ENCODE measurements around the gene LIPG.
A peak's percentile ranks its signal among the peaks of the same experiment; 100 is the strongest.
"Not testable (repeated sequence)": the region's sequence is repeated elsewhere in the genome, so short reads cannot be mapped to it uniquely, and the experiment has no call there.

Gene LIPG

DNA sequence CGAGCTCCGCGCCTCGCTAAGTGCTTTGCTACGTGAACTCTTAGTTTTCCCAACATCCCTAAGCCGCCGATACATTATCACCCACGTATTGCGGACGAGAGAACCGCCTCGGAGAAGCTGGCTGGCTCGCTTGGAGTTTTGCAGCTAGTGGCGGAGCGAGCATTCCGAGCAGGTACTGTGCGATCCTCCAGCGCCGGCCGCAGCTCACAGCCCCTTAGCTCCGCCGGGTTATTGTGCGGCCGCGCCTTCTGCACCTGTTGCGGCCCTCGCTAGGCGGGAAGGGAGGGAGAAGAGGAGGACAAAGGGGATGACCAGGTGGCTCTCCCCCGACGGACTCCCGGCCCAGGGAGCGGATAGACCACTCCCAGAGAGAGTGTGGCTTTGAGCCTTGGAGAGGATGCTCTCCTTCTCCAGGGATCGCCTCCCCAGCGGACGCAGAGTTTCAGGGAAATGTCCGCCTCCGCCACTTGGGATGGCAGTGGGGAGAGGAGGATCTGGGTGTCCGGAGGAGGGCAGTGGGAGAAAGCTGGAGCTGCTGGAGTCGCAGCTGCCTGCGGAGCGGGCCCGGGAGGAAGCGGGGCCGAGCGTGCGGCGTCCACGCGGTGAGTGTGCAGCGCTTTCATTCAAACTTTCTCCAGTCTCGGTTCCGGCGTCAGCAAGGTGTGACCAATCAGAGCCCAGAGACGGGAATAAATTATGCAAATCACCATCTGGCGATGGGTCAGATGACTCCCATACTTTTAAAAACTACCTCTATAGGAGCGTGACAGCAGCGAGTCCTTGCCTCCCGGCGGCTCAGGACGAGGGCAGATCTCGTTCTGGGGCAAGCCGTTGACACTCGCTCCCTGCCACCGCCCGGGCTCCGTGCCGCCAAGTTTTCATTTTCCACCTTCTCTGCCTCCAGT is at the start of gene LIPG:
LIPG (plus strand) TSS at position 769 of the 905 bp plus-strand sequence. CDS start 252 bp downstream, outside the sequence.
- DNase-seq: peak; percentile 61

GRCh38 chr18:49512876-49513275 is 49.0 kb upstream of the LIPG start:
- not testable (repeated sequence) for DNase-seq

- no peak for DNase-seq
Measured at GRCh38 chr18:49514577-49514976, 47.3 kb upstream of the LIPG start.

DNA sequence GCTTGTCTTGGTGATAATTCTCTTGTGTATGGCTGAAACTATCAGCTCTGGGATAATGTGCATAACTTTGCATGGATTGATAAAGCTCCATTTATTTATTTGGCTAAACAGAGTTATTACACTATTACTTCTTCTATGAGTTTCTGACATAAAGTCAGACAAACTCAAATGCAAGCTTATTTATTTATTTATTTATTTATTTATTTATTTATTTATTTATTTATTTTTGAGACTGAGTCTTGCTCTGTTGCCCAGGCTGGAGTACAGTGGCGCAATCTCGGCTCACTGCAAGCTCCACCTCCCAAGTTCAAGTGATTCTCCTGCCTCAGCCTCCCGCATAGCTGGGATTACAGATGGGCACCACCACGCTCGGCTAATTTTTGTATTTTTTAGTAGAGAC is 46.9 kb upstream of the LIPG start:
- not testable (repeated sequence) for DNase-seq

DNA sequence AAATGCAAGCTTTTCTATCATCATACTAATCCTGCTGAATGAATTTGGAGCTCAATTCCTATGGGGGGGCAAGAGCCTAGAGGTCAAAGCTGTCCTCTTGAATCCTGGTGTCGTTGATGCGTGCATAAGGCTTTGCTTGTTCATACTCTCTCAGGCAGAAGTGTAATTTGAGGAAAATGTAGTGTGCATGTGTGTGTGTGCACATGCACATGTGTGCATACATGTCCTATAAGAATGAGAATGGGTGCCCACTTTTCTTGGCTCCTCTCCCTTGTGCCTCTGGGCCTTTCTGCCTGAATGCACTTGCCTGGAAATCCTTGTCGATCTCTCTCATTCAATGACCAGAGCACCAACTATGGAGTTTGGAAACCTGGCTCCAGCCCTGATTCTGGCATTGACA is 46.3 kb upstream of the LIPG start:
- DNase-seq: no peak

DNA sequence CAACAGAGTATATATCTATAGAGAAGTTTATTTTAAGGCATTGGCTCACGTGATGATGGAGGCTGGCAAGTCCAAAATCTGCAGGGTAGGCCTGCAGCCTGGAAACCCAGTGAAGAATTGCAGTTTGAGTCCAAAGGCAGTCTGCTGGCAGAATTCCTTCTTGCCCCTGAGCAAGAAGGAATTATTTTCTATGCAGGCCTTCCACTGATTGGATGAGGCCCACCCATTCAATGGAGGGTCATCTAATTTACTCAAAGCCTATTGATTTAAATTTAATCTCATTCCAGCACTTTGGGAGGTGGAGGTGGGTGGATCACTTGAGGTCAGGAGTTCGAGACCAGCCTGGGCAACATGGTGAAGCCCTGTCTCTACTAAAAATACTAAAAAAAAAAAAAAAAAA is 44.4 kb upstream of the LIPG start:
- no peak for DNase-seq

DNA sequence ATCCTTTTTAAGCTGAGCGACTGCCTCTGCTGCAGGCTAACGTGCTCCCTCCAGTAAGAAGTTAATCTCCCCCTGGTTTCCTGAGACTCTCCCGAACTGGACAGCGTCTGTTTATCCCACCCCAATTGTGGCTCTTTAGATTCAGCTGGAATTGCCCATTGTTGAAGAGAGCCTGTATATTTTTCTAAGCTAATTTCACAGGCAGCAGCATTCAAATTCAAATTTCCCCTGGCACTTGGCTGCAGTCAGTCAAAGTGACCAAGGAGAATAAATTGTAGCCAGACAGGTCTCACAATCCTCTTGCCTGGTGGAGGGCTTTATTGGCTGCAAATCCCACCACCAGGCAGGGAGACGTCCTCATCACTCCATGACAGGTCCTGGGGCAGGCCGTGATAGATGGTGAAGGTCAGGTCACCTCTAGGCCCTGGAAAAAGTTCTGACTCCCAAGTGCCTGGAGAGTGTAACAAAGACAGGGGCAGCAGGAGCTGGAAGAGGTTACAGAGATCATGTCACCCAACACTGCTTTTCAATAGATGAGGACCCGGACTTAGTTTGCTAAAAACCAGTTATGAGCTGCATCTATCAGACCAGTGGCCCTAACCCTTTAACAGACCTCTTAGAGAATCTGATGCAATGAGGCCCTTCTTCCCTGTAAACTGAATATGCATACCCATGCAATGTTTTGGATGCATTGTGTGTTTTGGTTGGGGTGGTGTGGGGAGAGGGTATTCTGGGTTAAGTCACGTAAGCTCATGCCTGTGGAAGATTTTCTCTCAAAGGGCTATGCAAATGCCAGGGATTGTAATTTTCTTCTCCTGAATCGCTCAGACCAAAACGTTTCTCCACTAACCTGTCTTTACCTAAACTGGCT is 42.5 kb upstream of the LIPG start:
- DNase-seq: no peak

DNA sequence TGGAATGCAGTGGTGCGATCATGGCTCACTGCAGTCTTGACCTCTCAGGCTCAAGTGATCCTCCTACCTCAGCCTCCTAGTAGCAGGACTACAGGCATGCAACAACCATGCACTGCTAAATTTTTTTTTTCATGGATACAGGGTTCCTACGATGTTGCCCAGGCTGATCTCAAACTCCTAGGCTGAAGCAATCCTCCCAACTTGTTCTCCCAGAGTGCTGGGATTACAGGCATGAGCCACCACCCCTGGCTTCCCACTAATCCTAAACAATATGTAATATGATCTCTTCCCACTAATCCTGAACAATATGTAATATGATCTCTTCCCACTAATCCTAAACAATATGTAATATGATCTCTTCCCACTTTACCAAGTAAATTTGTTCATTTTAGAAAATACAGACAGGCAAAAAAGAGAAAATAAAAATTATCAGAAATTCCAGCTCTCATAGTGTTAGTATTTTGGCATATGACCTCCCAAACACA is 41.2 kb upstream of the LIPG start:
- no peak for DNase-seq

- DNase-seq: peak; percentile 39
Measured at GRCh38 chr18:49521216-49521835, 40.5 kb upstream of the LIPG start.

DNA sequence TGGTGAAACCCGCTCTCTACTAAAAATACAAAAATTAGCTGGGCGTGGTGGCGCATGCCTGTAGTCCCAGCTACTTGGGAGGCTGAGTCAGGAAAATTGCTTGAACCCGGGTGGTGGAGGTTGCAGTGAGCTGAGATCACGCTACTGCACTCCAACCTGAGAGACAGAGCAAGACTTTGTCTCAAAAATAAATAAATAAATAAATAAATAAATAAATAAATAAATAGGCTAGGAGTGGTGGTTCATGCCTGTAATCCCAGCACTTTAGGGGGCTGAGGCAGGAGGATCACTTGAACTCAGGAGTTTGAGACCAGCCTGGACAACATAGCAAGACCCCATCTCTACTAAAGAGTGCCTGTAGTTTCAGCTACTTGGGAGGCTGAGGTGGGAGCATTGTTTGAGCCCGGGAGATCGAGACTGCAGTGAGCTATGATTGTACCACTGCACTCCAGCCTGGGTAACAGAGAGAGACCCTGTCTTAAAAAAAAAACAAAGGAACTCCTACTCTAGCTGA is 38.2 kb upstream of the LIPG start:
- DNase-seq: not testable (repeated sequence)

- DNase-seq: no peak
Measured at GRCh38 chr18:49524349-49524748, 37.5 kb upstream of the LIPG start.

DNA sequence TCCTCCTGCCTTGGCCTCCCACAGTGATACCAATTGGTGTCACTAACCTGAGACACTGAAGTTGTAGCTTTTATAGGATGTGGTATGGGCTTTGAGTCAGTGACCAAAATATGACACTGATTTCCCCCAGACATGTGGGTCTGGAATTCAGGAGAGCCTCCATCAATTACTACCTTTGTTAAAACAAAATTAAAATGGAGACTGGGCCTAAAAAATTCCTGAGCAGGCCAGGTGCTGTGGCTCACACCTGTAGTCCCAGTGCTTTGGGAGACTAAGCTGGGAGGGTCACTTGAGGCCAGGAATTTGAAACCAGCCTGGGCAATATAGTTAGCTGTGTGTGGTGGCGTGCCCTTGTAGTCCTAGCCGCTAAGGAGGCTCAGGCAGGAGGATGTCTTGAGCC is 36.9 kb upstream of the LIPG start:
- no peak for DNase-seq

GRCh38 chr18:49525981-49526380 is 35.9 kb upstream of the LIPG start:
- no peak for DNase-seq

GRCh38 chr18:49527631-49528327 is 34.1 kb upstream of the LIPG start:
- DNase-seq: no peak

GRCh38 chr18:49529596-49529995 is 32.3 kb upstream of the LIPG start:
- no peak for DNase-seq

- DNase-seq: no peak
Measured at GRCh38 chr18:49531678-49532153, 30.1 kb upstream of the LIPG start.

- DNase-seq: no peak
Measured at GRCh38 chr18:49534846-49535601, 26.8 kb upstream of the LIPG start.

- no peak for DNase-seq
Measured at GRCh38 chr18:49537232-49537896, 24.5 kb upstream of the LIPG start.

DNA sequence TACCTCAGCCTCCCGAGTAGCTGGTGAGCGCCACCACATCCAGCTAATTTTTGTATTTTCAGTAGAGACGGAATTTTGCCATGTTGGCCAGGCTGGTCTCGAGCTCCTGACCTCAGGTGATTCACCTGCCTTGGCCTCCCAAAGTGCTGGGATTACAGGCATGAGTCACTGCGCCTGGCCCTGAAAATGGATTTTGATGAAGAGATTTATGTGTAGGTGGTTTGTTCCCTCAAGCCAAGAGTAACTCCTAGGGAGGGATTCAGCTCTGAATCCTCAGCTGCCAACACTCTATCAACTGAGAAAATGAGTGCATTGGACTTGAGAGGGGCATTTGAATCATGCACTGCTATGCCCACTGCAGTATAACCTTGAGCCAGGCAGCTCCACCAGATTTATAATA is 17.5 kb upstream of the LIPG start:
- no peak for DNase-seq

DNA sequence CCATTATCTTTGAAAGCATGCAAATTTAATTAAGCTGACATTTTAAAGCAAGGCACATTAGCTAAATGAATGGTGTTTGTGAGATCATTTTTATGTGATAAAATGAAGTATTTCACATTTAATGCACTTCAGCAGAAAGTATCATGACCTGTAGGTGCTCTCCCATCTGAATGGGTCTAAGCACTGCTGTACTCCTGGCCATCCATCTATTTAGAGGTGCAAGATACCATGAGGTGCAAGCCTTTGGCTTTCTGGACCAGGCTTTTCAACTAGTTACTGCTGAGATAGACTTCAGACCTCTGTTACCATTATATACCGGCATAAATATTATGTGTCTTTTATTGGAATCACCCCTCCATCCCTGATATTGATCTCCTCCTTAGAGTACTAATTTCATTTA is 15.6 kb upstream of the LIPG start:
- no peak for DNase-seq

Measured in right hindlimb (tissue), 1 donor.